NCI-H1048 (cell line): ENCODE data around the gene FOXP1.

Source experiments
- DNase-seq: peaks from one replicate; lab custom pipeline; 2025; lab: John Stamatoyannopoulos, UW

FOXP1 gene

DNA sequence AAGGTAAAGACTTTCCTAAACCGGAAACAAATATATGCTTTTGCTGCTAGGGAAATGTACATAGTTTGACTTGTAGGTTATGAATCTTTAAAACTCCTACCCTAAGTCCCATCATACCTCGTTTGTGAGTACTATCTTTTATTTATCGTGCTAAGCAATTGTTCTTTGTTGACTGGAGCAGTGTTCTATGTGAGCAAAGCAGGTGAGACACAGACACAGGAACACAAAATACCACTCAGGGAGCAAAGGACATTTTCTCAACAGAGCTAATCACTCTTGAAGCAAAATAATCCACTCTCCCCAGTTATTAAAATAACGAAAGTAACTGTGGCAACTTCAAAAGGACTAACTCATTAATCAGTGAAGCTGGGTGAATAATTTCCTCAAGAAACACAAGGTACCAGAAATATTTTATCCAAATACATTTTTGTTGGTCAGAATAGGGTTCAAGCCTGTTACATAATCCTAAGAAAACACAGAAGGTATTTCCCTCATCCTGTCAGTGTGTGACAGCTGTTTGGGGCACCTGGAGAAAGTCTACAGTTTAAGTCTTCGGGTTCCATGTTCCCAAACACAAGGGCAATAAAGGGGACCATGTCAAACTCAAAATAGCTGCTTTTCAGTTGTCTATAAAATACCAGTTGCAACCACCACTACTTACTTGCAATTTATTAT, 407.7 kb downstream of the FOXP1 start:
- DNase-seq = no peak

DNA sequence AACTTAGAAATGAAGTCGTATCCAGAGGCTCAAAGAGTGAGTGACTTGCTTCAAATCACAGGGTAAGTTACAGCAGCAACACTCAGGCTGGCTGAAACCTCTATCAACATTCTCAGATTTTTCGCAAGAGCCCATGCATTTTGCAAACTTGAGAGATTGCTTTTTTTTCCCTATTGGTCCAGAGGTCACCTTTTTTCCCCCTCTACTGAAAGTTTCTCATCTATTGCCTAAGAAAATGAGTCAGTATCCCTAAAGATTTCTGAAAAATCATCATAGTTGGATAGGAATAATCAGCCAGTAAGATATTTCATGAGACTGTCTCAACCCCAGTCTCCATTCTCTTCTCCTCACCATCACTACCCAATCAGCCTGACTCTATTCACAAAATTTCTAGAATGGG, 410.6 kb downstream of the FOXP1 start:
- no peak for DNase-seq

- DNase-seq = no peak
These were observed 411.3 kb downstream of the FOXP1 start for GRCh38 chr3:71172189-71172588.

DNA sequence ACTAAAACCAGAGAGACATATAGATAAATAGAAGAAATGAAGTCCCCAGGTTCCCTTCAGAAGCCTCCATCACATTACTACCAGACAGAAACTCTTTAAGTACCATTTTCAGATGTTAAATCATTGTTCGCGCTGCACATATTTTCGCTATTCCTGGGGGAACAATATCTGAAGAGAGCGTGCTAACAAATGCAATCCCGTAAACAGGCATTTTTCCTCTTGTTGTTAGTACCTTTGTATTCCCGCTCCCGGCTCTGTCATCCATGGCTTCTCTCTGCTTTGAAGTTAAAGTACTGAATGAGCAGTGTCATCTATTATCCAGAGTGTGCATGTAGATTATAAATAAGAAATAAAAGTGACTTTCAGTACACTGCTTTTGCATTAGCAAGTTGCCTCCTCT, 412.3 kb downstream of the FOXP1 start:
- no peak for DNase-seq

- DNase-seq = no peak
These were observed 414.6 kb downstream of the FOXP1 start for GRCh38 chr3:71168880-71169411.

- DNase-seq = no peak
These were observed 415.3 kb downstream of the FOXP1 start for GRCh38 chr3:71168121-71168721.

- DNase-seq = no peak
These were observed 416.9 kb downstream of the FOXP1 start for GRCh38 chr3:71166339-71167240.

- no peak for DNase-seq
These were observed 418.6 kb downstream of the FOXP1 start for GRCh38 chr3:71164881-71165280.

DNA sequence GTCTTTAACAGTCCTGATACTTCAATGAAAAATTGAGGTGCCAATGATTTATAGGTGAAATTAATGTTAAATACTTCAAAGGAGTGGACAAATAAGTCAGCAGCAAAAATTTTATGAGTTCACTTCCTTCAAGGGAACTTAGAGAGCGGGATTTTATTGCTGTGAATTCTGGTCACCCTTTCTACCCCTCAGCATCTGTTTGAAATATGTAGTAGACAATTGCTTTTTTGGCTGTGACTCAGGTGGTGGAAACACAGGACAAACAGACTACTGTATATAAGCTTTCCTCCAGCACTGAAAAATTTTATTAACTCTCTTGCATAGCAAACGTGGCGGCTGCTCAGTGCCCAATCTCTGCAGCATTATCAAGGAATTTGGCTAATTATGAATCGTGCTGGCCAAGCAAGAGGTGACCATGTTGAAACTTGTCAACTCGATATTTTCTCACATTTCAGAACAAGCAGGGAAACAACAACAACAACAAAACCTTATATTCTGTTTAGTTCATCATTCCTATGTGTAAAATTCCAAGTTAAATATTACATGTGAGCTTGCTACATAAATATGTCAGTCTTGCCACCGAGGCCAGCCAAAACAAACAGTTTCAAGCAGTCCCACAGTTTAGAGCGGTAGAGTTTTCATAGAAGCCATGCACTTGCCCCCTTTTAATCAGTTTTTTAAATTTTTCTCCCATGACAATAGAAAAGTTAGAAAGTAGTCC, 420.2 kb downstream of the FOXP1 start:
- no peak for DNase-seq

DNA sequence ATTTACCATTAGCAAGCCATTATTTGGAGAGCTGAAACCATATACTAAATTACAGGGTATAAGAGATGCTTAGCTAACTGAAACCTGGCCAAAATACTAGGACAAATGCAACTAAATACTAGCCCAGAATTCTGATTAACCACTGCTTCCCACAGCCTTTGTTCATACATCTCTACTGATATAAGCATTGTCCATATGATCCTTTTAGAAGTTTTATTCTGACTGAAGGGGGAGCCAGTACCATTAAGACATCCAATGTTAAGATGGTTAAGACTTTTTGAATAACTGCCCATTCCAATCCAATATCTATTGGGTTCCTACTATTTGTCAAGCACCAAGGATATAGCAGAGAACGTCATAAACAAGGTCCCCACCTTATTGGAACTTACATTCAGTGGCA, 421.3 kb downstream of the FOXP1 start:
- no peak for DNase-seq

GRCh38 chr3:71160785-71161546, 422.6 kb downstream of the FOXP1 start:
- DNase-seq = no peak

DNA sequence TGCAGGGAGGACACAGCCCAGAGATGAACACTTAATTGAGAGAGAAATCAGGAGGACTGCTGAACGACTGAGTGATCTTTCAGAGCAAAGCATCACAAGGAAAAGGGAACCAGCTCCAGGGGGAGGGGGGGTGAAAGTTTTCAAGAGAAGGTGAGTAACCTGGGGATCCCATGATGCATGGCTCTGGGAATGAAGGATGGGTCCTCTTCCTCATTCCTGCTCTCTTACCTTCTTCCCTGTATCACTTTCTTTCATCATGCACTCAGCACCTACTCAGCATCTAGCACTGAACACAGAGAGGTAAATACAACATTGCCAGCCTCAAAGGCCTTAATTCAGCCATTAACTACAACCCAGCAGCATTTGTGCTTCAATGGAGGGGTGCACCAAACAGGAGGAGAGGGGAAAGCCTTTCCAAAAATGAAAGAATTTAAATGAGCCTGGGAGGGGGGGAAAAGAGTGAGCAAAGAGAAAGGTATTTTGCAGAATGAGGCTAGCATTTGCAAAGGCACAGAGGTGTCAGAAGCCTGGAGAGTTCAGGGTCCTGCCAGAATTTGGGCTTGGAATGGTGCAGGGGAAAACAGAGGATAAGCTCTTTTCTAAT, 427.4 kb downstream of the FOXP1 start:
- no peak for DNase-seq

DNA sequence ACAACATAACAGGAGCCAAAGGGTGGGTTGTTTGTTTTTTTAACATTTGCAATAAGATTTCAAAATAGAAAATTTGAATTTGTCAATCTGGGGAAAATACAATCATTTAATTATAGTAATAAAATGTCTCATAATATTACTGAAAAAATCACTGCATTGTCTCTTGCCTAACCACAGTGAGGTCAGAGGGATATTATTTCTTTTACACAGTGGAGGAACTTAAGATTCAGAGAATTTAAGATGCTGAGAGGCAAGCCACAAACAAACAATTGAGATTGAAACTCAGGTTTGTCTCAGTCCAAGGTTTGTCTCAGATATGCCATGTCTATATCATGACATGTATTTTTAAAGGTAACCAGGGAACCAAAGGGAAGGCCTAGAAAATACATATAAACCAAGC, 428.7 kb downstream of the FOXP1 start:
- DNase-seq = no peak

GRCh38 chr3:71153713-71154112, 429.8 kb downstream of the FOXP1 start:
- no peak for DNase-seq

DNA sequence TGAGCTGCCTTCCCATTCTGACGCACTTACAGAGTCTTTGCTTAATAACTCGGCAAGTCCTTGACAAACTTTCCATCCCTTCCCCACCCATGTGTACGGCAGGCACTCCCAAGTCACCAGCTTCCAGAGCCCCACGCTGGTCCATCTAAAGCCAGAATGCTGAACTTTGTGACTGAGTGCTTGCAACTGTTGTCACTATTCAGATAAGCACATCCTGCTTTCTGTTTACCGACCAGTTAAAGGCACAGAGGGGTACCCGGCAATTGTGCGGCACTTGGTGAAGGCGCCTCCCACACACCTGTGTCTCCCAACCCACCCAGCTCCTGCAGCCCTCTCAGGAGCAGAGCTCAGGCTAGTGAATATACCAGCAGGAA, 430.6 kb downstream of the FOXP1 start:
- DNase-seq = no peak

DNA sequence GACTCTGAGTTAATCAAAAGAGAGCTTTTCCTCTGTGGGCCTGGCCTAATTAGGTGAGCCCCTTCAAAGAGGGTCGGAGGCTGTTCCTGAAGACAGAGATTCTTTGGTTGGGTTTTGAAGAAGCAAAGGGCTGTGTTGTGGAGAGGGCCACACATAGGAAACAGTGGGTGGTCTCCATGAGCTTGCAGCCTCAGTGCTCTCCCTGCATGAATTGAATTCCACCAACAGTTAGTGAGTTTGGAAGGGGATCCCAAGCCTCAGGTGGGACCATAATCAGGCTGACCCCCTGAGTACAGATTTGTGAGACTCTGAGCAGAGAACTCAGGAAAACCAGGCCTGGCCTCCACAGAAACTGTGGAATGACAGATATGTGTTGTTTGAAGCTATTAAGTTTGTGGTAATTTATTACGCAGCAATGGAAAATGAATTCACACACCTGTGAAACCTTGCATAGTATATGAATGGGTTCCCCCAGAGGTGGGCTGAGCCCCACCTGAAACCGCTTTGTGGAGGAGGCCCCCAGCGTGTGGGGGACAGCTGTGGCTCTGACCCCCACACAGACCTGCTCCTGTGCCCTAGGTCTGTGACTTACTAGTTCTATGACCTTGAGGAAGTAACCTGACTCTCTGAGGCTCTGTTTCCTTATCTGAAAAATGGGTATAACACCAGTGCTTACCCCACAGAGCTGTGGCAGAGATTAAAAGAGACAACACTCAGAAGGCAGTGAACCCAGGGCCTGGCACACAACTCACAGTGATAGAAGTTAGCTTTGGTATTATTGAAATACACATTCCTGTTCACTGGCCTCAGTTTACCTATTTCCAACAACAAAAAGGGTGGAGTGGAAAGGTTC, 431.3 kb downstream of the FOXP1 start:
- DNase-seq = no peak

DNA sequence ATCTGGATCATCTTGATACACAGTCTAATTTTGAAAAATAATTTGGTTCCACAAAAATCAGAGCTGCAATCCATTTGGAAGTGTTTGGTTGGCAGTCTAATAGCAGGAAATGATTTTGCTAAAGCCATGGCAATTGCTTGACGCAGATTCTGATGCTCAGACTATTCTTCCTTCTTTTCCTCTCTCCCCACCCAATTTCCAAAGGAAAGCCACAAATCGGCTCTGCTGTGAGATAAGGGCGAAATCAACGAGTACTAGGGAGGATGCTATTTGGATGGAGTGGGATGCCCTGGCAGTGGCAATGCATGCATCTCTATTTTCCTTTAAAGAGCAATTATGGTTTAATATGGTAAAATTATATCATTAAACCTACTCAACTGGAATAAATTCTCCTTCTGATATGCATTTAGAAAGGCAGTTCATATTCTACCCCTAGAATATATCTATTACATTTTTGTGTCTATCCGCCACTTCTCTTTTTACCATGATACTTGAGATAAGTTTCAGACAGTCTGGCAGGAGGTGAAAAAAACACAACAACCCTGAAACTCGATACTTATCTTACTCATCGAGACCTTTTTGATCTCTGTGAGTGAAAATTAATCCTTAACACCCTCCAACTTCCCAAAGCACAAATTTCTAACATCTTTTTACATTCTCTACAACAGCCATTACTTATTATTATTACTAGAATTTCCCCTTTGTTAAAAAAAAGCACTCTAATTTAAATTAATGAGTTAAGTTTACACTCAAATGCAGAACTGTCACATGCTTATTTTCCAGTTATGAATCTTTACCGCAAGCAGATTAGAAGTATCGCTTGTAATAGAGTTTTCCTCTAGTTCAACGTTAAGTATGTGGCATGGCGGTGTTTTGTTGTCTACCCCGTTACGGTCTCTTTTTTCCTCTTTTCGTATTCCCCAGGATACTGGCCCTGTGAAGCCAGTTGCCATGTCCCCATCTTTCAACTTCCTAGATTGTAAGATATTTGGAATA, 433.3 kb downstream of the FOXP1 start:
- no peak for DNase-seq

DNA sequence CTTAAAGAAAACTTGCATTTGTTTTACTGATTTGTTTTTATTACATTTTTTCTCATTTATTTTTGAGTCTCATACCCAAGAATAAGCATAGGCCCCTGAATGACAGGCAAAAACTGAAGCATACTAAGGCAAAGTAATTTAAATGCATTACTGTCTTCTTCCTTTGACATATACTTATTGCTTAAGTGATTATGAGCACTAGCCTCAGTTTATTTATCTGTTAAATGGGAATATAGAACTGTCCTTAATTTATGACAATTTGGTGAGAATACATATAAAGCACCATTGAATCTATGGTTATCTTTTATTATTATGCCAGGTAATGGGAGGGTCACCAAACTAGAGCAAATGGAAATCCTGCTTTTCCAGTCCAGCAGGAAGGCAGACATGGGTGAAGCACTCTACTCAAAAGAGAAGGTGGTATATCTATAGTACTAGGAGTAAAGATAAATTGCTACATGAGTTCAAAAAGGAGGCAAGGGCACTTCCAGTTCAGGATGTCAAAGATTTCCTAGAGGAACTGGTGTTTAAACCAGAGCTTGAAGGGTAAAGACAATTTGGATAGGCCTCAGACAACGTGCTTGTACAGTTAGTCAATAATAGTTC, 435.0 kb downstream of the FOXP1 start:
- DNase-seq = no peak
